Stimulated activated CD8-positive, alpha-beta memory T cell treated with anti-CD3 and anti-CD28 coated beads, Interleukin-15, amount 100 ng/mL, for 24 hours (primary cell): ENCODE measurements around the gene RGL1.

Experiments
- DNase-seq: peaks from one replicate; pipeline ENCODE4 v3.0.0-alpha.2; 2020; ENCODE audit warnings: low read depth

The RGL1 gene

GRCh38 chr1:183958958-183959357 lies 154.0 kb downstream of the RGL1 start:
- DNase-seq = no peak

- no peak for DNase-seq
These were observed 156.2 kb downstream of the RGL1 start for GRCh38 chr1:183961132-183961531.

GRCh38 chr1:183962903-183963302 lies 158.0 kb downstream of the RGL1 start:
- no peak for DNase-seq

- no peak for DNase-seq
These were observed 160.8 kb downstream of the RGL1 start for GRCh38 chr1:183965726-183966125.

- no peak for DNase-seq
These were observed 161.6 kb downstream of the RGL1 start for GRCh38 chr1:183966487-183966886.

- DNase-seq = no peak
These were observed 163.0 kb downstream of the RGL1 start for GRCh38 chr1:183967914-183968313.

GRCh38 chr1:183968386-183968785 lies 163.5 kb downstream of the RGL1 start:
- no peak for DNase-seq

GRCh38 chr1:183970516-183971300 lies 165.8 kb downstream of the RGL1 start:
- DNase-seq = no peak

- no peak for DNase-seq
These were observed 170.7 kb downstream of the RGL1 start for GRCh38 chr1:183975651-183976050.

GRCh38 chr1:183977717-183978116 lies 172.8 kb downstream of the RGL1 start:
- DNase-seq = no peak
